ENCODE measurements around the gene CRYGC.
"Not testable (repeated sequence)": the region's sequence is repeated elsewhere in the genome, so short reads cannot be mapped to it uniquely, and the experiment has no call there.

Gene CRYGC

GRCh38 chr2:208136716-208137094, 7.1 kb upstream of the CRYGC start:
- no peak for DNase-seq (ENCODE audit: low spot score)

DNA sequence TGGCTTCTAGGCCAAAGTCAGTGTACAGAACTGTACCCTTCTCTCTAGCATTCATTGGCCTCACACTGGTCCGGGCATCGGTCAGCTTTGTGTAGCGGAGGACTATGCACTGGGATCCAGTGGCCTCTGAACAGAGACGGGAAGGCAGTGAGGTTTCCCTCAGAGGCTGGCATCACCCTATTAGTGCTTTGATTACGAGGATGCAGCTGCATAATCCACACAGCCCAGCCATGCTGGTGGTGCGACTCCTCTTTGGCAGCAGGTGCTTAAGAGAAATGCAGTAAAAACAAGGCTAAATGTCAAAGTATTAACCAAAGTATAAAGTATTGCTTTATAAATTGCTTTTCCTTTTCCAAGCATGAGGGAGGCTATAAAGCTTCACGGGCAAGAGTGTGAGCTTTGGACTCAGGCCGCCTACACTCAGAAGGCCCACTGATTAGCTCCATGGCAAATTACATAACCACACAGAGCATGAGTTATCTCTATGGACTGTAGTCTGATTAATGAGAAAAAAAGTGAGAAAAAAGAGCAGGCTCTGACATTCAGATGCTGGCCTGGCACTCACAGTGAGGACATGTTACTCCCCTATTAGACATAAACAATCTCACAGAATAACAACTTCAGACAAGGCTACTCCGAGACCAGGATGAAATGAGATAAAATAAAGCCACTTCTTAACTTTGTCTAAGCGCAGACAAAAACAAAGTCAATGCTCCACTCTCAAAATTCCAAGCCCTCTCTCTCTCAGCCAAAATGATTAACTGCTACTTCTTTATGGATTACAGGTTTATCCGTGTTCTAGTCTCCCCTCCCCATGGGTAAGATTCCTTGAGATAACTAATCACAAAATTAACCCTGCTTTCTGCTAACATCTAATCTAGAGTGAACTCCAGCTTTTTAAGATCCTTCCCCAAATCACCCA, 6.4 kb upstream of the CRYGC start:
- DNase-seq (ENCODE audit: low spot score), result no peak

GRCh38 chr2:208134928-208135586, 5.4 kb upstream of the CRYGC start:
- no peak for DNase-seq (ENCODE audit: low spot score)

- DNase-seq (ENCODE audit: low spot score), result no peak
Observed at GRCh38 chr2:208130712-208131110, 1.1 kb upstream of the CRYGC start.

DNA sequence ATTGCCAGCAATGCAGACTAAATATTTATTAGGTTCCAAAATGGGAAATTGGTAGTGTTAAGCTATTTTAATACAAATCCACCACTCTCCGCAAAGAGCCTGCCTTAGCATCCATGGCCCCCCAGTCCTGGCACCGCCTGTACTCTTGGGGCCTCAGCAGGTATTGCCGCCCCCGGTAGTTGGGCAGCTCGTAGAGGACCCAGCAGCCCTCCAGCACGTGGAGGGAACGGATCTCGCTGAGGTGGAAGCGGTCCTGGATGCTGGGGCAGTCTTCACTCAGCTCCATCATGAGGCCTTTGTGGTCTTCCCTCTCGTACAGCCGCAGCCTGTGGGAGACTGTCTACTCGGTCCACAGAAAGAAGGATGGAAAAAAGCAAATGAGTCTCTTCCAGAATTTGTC, 1.5 kb downstream of the CRYGC start:
- no peak for DNase-seq (ENCODE audit: low spot score)

- no peak for DNase-seq (ENCODE audit: low spot score)
Observed at GRCh38 chr2:208127090-208127489, 2.5 kb downstream of the CRYGC start.

DNA sequence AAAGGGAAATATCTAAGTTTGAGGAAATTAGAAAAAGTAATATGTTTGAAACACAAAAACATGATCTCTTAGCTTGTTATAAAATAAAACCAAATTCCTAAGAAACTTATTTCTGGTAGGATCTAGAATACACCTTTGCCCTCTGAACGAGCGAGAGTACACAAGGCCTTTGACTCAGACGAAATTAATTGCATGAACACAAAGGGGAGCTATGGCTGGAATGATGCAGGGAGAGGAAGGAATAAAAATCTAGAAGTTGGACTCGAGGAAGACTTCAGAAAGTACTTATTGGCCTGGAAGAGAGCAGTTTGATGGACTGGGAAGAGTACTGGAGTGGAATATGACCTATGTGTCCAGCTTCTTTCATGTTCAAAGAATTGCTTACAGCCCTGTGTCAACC, 4.4 kb downstream of the CRYGC start:
- DNase-seq (ENCODE audit: low spot score), result no peak

- DNase-seq (ENCODE audit: low spot score), result not testable (repeated sequence)
Observed at GRCh38 chr2:208124013-208124715, 5.5 kb downstream of the CRYGC start, which contains the start of gene CRYGD. CRYGD (minus strand) TSS chr2:208124524; CDS start chr2:208124473, 51 bp downstream.

DNA sequence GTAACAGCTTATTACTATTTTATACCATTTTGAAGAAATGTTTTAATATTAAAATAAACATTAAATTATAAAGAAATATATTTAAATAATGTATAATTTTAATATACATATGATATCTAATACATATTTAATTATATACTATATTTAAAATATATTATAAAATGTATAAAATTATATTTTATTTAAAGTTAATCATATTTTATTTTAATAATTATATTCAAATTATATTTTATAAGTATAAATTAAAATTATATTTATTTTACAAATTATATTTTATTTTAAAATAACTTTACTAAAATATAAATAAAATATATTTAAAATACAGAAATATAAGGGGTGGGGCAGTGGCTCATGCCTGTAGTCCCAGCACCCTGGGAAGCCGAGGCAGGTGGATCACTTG, 7.4 kb downstream of the CRYGC start:
- DNase-seq (ENCODE audit: low spot score), result no peak

DNA sequence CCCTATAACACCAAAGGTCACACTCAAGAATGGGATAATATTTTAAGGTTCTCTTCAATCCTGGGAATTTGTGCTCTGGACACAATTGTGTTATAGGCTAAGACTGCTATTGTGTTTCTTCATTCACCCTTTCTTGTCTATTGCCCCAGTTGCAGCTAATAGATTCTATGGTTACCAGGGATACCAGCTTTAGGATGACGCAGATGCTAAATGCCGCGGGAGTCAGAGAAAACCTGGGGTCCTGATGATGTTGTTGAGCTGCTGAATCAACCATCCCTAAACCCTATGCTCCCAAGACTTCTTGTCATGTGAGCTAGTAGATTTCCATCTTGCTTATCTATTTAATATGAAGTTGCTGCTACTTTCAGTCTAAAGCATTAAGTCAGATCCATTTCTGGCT, 10.7 kb downstream of the CRYGC start:
- DNase-seq (ENCODE audit: low spot score), result no peak

GRCh38 chr2:208117390-208117789, 12.2 kb downstream of the CRYGC start:
- not testable (repeated sequence) for DNase-seq (ENCODE audit: low spot score)

- DNase-seq (ENCODE audit: low spot score), result no peak
Observed at GRCh38 chr2:208112969-208113368, 16.7 kb downstream of the CRYGC start.

GRCh38 chr2:208112273-208112745, 17.3 kb downstream of the CRYGC start:
- DNase-seq (ENCODE audit: low spot score), result not testable (repeated sequence)

DNA sequence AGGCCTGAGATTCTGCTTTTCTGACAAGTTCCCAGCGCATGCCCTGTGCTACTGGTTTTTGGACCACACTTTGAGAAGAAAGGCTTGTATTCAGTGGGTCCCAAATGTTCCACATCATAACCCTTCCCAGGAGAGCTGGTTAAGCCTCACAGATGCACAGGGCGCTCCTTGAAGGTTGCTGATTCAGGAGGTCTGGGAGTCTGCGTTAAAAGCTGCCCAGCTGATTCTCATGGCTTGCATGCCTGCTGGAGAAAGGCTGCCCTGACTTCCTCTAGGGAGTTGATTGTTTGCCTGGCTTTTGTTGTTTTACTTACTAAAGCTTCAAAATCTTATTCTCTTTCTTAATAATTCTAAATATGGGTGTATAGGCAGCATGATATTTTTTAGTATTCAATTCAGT, 26.0 kb downstream of the CRYGC start:
- no peak for DNase-seq (ENCODE audit: low spot score)

- DNase-seq (ENCODE audit: low spot score), result no peak
Observed at GRCh38 chr2:208101716-208102631, 27.7 kb downstream of the CRYGC start.

GRCh38 chr2:208099682-208100470, 29.8 kb downstream of the CRYGC start:
- no peak for DNase-seq (ENCODE audit: low spot score)

DNA sequence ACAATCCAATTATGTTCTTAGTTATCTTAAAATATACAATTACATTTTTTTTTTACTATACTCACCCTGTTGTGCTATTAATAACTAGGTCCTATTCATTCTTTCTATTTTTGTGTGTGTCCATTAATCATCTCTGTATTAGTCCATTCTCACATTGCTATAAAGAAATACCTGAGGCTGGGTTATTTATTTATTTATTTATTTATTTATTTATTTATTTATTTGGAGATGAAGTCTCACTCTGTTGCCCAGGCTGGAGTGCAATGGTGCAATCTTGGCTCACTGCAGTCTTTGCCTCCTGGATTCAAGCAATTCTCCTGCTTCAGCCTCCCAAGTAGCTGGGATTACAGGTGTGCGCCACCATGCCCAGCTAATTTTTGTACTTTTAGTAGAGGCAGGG, 30.9 kb downstream of the CRYGC start:
- not testable (repeated sequence) for DNase-seq (ENCODE audit: low spot score)

DNA sequence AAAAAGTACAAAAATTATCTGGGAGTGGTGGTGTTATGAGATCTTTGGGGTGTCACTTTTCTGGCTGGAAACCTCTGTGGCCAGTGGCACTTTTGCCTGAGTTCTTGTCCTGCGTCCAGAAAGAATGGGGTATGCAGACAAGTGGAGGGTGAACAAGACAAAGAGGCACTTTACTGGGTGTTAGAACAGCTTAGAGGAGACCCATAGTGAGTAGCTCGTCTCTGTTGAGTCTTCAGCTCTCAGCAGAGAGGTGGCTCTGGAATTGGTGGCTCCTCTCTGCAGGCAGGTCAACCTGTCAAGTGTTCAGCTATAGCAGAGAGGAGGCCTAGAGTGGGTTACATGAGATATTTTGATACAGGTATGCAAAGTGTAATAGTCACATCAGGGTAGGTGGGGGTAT, 31.4 kb downstream of the CRYGC start:
- DNase-seq (ENCODE audit: low spot score), result no peak

DNA sequence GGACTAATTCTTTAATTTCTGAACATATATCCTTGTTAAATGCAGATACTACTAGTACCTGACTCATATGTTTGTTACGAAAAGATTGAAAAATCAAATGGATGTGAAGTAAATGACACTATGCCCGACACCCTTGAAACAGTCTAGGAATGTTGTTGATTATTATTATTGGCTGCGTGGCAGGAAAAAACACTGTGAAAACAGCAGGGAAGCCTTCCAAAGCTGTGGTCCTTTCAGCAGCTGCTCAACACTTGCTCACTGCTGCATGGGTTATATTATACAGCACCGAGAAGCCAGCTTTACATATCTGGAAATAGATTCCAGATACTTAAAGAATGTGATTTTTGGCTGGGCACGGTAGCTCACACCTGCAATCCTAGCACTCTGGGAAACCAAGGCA, 31.8 kb downstream of the CRYGC start:
- DNase-seq (ENCODE audit: low spot score), result no peak

DNA sequence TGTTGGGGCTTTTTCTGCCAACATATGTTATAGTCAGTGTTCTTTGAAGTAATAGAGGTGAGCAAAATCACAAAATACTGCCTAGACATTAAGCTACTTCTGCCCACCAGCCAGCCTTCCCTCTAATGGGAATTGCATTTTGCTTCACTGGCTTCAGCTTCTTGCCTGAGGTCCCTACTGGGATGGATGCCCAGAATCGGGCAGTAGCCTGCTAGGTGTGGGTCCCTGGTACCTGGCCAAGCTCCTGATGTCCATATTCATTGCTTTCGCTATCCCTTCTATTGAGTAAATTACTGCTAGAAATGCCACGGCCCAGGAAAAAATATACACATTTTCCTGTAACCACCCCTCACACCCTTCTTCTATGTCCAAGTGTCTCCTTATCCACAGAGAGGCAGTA, 32.3 kb downstream of the CRYGC start:
- no peak for DNase-seq (ENCODE audit: low spot score)

GRCh38 chr2:208096080-208096479, 33.5 kb downstream of the CRYGC start:
- DNase-seq (ENCODE audit: low spot score), result no peak

Measured in CD4-positive, alpha-beta T cell treated with Interleukin-6 at 100 ng/mL for 8 hours (primary cell).